HG03457 (cell line): Measurements from ENCODE around the gene BMF.
"Not testable (repeated sequence)": the region's sequence is repeated elsewhere in the genome, so short reads cannot be mapped to it uniquely, and the experiment has no call there.

ENCODE experiments used
- ATAC-seq: cut with Tn5 transposase; IDR thresholded peaks from one replicate; pipeline ENCODE4 v1.9.1; 2021; ENCODE audit warnings: moderate number of reproducible peaks; ENCODE audit not compliant: unreplicated experiment

Gene BMF

DNA sequence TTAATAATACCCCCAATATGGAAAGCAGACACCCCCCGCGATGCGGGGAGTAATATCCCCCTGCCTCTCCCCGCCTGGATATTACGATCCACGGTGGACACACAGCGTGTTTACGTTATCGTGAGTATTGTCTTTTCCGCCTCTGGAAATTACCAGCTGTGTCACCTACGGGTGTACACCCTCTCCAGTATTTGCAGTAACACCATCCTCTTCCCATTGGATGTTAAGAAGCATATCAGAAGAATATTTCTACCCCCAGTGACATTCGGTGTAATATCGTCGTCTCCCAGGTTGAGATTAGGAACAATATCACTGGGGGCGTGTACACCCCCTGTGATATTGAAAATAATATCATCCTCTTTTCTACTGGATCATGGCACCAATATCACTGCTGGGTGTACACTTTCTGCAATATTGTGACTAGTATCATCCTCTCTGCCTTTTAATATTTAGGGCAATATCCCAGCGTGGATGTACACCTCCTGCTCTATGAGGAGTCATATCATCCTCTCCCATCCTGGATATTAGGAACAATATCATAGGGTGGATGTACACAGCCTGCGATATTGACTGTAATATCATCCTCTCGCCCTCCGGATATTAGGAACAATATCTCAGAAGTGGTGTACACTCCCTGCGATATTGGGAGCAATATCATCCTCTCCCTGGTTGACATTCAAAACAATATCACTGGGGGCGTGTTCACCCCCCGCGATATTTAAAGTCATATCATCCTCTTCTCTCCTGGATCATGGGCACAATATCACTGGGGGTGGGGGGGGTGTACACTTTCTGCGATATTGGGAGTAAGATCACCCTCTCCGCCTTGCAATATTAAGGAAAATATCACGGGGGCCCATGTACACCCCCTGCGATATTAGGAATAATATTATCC is 20.3 kb upstream of the BMF start:
- ATAC-seq = no peak

DNA sequence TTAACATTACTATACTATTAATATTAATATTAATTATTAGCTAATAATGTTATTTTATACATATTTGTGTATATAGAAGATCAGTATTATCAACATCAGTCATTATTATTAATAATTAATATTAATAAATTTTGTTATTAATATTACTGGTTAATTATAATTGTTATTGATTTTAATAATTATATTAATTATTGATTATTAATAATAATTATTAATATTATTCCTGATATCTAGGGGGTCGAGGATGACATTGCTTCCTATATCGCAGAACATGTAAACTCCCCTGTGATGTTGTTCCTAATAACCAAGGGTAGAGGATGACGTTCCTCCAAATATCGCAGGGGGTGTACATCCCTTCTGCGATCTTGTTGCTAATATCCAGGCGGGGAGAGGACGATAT is 17.3 kb upstream of the BMF start:
- no peak for ATAC-seq

DNA sequence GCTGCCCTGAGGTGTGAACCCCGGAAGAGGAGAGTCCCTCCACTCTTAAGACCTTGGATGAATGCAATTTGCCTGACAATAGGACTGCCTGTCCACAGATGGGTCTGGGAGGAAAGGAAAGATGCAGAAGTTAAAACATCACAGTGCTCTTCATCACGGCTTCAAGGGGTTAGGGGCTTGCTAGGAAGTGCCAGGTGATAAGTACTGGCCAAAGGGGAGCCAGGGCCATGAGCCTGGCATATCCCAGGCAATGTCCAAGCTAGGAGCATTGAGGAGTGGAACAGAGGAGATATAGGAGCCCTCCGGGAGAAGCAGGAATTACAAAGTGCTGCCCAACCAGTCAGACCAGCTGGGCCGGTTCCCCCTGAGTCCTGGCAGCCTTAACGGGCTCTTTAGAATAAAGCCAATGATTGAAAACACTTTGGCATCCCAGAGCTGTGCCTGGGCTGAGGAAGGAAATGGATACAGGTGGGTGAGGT is 16.2 kb upstream of the BMF start:
- not testable (repeated sequence) for ATAC-seq

DNA sequence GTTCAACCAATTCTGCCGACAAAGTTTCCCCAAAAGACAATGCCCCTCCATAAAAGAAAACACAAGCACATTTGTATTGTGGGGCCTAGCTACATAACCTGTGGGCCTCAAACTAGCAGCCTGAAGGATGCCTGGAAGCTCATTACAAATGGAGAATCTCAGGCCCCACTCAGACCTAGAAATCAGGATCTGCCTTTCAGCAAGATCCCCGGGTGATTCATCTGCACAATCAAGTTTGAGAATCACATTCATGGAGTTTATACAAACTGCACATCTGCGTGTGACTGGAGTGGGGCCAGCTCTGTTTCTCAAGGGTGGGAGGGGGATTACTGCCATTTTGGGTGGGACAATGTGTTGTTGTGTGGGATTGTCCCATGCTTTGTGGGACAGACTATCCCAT is 15.7 kb upstream of the BMF start:
- ATAC-seq = not testable (repeated sequence)

DNA sequence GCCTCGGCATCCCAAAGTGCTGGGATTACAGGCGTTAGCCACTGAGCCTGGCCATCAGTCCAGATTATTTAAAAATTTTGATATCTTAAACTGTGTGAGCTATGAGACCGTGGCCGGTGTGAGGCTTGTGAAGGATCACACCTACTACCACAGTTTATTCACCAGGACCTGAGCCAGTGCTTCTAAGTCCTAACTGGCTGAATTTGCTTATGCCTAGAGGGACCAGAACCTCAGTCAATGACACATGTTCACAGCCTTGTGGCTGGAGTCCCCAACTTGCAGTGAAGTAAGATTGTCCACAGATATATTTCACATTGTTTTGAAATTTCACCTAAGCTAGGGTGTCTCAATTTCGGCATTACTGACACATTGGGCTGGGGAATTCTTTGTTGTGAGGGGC is 15.2 kb upstream of the BMF start:
- not testable (repeated sequence) for ATAC-seq

DNA sequence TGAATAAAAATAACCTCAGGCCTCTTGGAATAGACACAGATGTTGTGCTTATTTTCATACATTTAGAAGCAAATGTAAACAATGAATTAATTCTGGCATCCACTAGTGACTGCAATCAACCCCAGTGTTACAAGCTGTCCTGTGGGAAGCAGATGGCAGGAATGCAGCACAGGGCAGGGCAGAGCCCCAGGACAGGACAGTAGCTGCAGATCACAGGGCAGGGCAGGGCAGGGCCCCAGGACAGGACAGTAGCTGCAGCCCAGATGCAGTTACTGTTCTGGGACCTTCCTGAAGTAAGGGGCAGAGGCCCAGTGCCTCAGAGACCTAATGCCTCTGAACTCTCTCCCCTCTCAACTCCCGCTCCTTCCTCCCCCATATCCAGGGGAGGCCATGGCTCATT is 14.3 kb upstream of the BMF start:
- not testable (repeated sequence) for ATAC-seq

DNA sequence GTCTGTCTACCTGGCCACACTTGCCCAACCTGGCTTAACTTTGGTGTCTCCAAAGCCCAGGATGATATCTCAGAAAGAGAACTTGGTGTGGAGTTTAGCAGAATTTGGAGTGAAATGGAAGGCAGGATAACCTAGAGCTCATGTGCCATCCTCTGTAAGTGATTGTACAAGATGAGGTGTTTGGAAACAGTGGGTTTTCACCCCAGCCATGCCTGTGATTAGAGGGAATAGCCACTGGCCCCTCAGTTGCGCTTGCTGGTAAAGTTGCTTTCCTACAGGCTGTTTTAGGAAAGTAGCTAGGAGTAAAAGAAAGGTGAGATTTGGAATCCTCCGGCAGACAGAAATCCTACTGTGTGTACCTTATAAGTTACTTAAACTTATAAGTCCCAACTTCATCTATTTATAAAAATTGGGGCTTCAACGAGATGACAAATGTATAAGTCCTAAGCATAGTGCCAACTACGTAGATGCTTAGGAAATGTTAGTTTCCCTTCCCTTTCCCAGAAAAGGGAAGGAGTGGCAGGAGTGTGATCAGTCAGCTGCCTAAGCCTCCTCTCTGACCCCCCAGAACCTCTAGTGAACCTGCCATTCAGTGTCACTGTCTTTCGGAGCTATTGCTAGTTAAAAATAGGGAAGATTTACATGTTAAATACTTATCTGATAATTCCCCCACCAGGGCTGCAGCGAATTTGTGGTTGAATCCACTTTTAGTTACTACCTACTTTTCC is 13.4 kb upstream of the BMF start:
- ATAC-seq = no peak

DNA sequence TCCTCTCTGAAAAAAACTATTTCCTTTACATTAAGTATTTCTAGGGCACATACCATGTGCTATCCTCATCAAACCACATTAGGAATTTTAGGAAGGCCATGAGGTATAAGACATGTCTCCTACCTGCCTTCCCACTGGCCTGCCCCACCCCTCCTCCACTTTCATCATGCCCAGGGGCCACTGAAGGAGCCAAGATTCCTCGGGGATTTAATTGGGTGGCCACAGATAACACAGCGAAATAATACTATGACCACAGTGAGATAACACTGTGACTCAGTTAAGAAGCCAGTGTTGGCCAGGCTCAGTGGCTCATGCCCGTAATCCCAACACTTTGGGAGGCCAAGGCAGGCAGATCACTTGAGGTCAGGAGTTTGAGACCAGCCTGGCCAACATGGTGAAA is 9.8 kb upstream of the BMF start:
- no peak for ATAC-seq

DNA sequence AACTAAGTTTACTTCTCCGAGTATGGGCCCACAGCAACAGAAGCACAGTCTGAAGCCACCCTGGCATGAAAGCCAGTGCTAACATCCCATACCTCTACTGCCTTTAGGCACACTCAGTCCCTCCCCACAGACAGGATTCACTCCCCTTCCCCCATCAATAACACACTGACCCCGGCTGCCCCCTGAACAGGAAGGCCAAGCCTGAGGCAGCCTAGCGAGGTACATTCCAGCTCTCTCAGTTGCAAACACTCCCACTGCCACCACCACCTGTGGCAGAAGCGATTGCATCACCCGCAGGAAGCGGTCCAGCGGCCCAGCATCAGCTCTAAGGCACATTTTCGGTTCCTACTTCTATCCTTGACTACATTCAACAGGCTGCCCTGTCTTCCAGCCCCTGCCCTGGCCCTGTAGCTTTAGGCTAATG is 7.0 kb upstream of the BMF start:
- peak; percentile 80 for ATAC-seq

DNA sequence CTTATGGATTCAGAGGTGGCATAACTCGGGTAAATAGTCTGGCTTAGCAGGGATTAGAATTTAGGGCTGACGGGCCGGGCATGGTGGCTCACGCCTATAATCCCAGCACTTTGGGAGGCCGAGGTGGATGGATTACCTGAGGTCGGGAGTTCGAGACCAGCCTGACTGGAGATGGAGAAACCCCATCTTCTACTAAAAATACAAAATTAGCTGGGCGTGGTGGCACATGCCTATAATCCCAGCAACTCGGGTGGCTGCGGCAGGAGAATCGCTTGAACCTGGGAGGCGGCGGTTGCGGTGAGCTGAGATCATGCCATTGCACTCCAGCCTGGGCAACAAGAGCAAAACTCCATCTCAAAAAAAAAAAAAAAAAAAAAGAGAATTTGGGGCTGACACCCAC is 6.4 kb upstream of the BMF start:
- ATAC-seq = not testable (repeated sequence)

DNA sequence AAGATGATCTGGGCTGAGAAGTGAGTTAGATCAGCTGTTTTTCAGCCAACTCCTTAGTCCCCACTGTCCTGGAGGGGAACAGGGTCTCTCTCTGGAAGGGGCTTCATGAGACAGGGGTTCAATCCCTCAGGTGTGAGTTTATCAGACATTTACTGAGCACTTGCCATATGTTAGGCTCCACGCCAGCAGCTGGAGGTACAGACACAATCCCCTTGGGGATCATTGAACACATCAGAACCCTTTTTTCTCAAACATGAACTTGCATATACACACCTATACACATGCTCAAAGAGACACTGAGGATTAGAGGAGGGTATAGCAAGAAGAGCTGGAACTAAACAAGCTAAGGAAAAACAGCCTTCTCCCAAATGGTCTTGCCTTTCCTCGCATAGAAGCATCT is 5.5 kb upstream of the BMF start:
- ATAC-seq = no peak

DNA sequence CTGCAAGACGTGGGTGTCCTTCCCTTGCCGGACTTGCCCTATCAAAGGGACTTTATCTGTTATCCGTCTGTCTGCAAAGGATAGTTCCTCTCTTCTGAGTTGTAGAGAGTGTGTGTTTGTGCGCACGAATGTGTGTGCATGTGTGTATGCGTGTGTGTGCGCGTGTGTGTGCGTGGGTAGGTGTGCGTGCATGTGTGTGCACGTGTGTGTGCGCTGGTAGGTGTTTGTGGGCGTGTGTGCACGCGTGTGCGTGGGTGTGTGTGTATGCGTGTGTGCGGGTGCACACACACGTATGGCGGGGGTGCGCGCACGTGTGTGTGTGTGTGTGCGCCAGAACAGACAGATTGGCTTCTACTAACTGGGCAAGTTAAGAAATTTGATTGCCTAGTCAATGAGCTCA is 4.1 kb upstream of the BMF start:
- no peak for ATAC-seq

DNA sequence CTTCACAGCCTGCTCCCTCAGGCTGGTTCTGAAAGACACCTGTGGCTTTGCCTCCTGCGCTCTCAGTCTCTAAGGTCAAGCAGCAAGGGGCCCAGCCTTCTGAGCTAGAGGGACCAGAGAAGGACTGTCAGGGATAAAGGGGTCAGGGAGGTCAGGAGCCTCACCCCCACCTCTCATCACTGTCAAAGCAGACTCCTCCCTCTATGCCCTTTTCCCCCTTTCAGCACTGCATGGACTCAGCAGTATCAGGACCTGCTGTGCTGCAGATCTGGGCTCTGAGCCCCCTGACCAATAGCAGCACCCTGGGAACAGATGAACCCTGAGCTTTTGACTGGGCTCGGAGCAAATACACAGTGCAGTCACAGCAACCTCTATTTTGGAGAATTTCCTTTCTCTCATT is 3.2 kb upstream of the BMF start:
- ATAC-seq = no peak

DNA sequence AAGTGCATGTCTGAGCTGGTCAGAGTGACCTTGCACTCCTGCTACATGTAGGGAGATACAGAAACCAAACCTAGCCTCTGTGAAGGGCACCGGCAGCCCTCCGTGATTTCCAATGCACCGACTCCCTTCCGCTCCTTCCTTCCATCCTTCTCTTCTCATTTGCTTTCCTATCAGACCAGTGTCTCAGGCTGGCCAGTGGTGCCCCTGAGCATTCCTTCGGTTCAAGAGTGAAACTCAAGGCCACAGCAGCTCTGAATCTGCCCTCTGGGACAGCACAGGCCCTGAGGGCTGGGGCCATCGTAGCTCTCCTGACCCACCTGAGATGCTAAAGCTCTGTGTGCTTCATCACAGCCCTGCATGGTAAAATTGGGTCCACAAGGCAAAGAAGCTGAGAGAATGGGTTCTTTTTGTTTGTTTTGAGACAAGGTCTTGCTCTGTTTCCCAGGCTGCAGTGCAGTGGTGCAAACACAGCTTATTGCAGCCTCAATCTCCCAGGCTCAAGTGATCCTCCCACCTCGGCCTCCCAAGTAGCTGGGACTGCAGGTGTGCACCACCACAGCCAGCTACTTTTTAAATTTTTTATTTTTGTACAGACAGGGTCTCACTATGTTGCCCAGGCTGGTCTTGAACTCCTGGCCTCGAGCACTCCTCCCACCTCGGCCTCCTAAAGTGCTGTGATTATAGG is 2.3 kb upstream of the BMF start:
- no peak for ATAC-seq

DNA sequence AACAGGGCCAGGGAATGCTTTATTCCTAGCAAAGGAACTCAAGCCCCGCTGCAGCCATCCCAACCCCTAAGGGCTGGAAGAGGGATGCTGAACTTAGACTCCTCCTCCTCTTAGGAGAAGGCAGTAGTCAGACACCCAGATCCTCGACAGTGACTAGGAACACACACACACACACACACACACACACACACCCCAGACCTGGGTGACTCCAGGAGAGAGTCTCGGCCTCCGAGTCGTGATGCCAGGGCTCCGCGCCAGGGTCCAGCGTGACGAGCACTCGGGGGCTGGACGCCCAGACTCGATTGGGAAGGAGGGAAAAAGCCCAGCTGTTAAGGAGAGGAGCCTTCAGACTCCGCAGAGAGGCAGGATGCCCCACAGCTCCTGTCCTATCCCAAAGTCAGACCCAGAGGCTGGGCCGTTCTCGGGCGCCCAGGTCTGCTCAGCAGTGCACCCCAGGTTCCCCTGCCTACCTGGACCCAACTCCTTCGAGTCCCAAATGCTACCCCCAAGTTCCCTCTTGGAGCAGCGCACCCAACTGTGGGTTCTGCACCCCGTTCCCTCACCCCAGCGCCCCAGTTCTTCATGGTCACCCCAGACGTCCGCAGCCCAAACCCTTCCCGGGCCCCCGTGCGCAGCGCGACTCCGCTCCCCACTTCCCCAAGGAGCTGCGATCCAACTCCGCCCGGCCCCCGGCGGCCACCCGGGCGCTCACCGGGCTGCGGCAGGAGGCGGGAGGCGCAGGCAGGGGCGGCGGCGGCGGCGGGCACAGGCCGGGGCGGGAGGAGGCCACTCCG is 421 bp downstream of the BMF start:
- ATAC-seq = peak; percentile 7

DNA sequence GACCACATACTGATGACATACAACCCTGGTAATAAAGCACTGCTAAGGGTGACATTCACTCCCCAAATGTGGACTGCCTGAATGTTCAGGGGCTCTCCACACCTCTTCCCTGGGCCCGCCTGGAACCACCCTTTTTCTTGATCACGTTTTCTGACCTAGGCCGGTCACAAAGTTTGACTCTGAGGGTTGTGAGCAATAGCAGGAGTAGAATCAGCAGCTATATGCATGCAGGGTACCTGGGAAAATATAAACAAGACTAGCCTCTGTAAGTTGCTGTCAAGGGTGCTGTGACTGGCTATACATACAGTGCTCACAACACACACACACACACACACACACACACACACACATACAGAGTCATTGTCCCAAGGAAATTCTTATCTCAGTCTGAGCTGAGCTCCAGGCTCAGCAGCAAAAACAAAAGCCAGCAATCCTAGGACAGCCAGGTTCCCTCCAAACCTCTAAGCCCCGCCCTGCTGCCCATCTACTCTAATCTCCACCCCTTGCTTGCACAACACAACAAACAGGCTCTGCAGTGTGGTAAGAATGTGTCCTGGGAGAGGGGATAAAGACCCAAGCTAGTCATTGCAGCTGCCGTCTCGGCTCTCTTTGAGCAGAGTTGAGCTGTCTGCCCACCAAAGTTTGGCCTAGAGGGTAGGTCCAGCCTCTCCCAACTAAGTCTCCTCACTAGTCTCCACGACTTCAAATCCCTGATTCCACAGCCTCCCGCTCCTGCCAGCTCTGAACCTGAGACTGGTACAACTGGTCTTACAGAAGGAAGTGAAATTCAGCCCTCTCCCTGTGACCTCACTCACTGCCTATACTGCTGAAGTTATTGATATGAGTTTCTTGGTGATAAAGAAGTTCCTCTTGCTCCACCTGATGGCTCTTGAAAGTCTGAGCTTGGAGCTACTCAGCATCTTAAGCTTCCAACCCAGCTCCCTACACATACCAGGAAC is 2.2 kb downstream of the BMF start:
- no peak for ATAC-seq

DNA sequence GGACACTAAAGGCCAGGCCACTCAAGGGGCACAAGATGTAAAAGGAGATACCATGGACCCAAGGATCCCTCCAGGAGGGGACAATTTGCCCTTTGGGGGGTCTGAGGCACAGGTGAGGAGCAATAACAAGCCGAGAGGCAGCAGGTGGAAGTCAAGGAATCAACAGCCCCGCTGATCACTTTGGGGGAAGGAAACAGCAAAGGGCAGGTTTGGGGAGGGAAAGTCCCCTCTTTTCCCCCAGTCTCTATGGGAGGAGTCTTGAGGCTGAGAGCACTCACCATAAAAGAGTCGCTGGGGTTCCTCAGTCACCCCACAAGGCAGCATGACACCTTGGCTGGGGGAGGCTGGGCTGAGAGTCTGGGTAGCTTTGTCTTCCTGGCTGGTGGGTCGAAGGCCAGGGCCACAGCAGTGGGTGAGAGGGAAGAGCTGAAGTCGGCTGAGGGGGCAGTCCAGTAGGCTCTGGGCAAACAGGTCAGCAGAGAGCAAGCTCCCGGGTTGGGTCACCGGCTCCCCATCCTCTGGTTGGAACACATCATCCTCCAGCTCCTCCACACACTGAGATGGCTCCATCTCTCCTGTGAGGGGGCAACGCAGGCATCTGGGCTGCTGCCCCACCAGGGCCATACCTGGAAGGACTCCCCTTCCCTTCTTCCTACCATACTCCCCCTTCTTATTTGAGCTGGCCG is 3.0 kb downstream of the BMF start:
- no peak for ATAC-seq

DNA sequence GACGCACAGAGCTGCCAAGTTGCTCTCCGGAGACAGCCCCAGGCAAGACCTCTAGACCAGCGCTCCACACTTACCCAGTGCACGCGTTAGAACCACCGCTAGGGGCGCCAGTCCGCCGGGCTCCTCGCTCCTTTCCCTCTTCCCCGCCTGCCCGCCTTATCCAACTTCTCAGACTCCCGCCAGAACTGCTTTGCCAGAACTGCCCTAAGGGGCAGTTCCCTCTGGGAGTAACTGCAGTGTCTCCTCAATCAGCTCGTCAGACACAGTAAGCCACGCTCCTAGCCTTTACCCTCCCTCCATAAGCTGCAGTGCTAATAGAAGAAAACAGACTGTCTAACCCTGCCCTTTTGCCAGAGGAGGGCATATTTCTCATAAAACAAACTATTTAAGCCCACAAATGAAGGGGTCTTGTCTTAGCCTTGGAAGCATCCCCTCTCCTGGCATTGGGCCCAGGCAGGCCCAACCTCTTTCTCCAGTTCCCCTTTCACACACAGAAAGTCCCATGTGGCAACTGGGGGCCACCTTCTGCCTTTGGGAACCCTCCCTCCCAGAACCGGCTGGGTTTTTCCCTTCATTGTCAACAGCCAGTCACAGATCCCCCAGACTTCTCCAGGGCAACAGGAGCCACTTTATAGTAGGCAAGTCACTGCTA is 3.7 kb downstream of the BMF start:
- ATAC-seq = no peak
